GF-D8 (cell line): Measurements from ENCODE around the gene KRT83.

Experiments used
- DNase-seq: peaks from one replicate; lab custom pipeline; 2025; lab: John Stamatoyannopoulos, UW

KRT83 gene

GRCh38 chr12:52320784-52321400, at the start of gene KRT83:
TSS of gene KRT83 (minus strand) at chr12:52321398. CDS start at chr12:52321335, 63 bp downstream.
- DNase-seq, result no peak

GRCh38 chr12:52369809-52370208, 48.6 kb upstream of the KRT83 start:
- DNase-seq, result no peak

GRCh38 chr12:52369211-52369610, 48.0 kb upstream of the KRT83 start:
- no peak for DNase-seq

GRCh38 chr12:52368508-52368907, 47.3 kb upstream of the KRT83 start:
- DNase-seq, result no peak

GRCh38 chr12:52367876-52368275, 46.7 kb upstream of the KRT83 start:
- DNase-seq, result no peak

GRCh38 chr12:52366738-52367485, 45.7 kb upstream of the KRT83 start, which contains the start of gene KRT85:
TSS of gene KRT85 (minus strand) at chr12:52367481. CDS start at chr12:52367405, 76 bp downstream.
- no peak for DNase-seq

GRCh38 chr12:52364901-52365489, 43.8 kb upstream of the KRT83 start:
- no peak for DNase-seq

GRCh38 chr12:52364061-52364460, 42.9 kb upstream of the KRT83 start:
- no peak for DNase-seq

GRCh38 chr12:52363111-52363679, 42.0 kb upstream of the KRT83 start:
- DNase-seq, result no peak

GRCh38 chr12:52362118-52362726, 41.0 kb upstream of the KRT83 start:
- DNase-seq, result no peak

GRCh38 chr12:52361553-52361952, 40.4 kb upstream of the KRT83 start:
- DNase-seq, result no peak

GRCh38 chr12:52360663-52361271, 39.6 kb upstream of the KRT83 start:
- DNase-seq, result no peak

- no peak for DNase-seq
Observed at GRCh38 chr12:52360106-52360662, 39.0 kb upstream of the KRT83 start.

GRCh38 chr12:52359621-52360061, 38.4 kb upstream of the KRT83 start:
- DNase-seq, result no peak

- DNase-seq, result no peak
Observed at GRCh38 chr12:52358575-52359350, 37.6 kb upstream of the KRT83 start.

GRCh38 chr12:52356762-52357580, 35.8 kb upstream of the KRT83 start:
- no peak for DNase-seq

- DNase-seq, result no peak
Observed at GRCh38 chr12:52356031-52356761, 35.0 kb upstream of the KRT83 start.

GRCh38 chr12:52355176-52355575, 34.0 kb upstream of the KRT83 start:
- no peak for DNase-seq

GRCh38 chr12:52354200-52354599, 33.0 kb upstream of the KRT83 start:
- DNase-seq, result no peak
